GM19324 (cell line): ENCODE measurements around the gene MAML3.

Experiments
- ATAC-seq: cut with Tn5 transposase; IDR thresholded peaks from one replicate; pipeline ENCODE4 v1.9.1; 2021; ENCODE audit warnings: mild to moderate bottlenecking, moderate library complexity; ENCODE audit not compliant: unreplicated experiment, low FRiP score

Gene MAML3

DNA sequence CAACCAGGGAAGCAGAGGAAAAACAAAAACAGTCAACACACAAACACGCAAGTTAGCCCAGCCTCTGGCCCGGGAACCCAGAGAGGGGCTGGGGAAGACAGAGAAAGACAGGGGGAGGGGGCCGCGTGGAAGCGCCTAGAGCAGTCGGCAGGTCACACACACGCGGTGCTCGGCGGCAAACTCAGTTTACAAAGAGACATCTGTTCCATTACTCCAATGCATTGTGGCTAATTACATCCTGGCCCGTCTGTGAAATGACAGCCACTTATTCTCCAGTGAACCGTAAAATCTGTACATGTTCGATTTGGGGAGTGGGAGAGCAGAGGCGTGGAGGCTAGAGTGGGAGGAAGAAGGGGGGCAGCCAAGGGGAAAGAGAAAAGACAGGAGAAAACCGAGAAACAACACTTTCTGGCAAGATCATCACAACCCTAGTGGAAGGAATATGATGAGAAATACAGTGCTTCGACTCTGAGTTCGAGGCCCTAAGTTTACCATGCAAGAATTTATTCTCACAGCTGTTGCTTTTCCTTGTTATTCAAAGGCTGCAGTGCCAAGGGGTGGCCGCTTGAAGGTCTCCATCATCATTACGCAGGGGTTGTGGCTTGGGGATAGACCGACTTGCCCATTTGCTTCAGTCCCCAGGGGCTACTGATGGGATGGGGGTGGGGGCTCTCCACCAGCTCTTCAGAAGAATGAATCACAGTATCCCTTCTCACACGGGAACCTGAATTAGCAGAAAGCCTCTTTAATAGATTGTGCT, 320.7 kb downstream of the MAML3 start:
- ATAC-seq, result no peak

DNA sequence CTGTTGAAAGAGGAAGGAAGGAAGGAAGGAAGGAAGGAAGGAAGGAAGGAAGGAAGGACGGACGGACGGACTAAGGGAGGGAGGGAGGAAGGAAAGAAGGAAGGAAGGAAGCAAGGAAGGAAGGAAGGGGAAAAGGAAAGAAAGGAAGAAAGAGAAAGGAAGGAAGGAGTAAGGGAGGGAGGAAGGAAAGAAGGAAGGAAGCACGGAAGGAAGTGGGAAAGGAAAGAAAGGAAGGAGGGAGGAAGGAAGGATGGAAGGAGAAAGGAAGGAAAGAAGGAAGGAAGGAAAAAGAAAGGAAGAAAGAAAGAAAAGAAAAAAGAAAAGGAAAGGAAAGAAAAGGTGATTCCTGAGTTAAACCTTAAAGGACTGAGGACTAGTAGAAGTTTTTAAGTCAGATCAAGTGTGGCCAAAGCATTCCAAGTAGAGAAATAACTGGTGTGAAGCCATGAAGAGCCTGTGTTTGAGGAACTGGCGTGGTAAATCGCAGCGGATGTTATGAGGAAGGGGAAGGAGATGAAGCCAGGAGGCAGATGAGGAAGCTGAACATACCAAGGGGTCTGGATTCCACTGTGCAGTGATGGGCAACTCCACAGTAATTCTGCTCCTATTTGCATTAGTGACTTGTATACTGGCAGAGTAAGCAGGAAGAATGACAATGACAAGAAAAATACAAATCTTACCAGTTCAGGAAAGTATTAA, 324.9 kb downstream of the MAML3 start:
- ATAC-seq, result no peak

DNA sequence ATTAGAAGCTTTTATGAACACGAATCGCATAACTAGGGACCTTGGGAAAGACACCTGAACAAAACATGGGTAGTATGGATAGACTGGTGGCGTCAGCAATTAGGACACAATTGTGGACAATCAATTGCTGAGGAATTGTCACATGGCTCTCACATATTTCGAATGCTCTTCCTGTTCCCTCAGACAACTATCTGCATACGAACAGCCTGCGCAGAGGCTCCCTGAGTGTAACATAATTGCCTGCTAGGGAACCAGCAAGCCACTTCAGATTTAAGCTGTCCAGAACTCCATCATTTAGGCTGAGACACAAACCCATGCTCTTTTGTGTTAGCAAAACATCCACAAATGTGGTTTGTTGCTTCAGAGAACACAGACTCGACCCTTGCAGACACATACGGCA, 327.6 kb downstream of the MAML3 start:
- no peak for ATAC-seq

DNA sequence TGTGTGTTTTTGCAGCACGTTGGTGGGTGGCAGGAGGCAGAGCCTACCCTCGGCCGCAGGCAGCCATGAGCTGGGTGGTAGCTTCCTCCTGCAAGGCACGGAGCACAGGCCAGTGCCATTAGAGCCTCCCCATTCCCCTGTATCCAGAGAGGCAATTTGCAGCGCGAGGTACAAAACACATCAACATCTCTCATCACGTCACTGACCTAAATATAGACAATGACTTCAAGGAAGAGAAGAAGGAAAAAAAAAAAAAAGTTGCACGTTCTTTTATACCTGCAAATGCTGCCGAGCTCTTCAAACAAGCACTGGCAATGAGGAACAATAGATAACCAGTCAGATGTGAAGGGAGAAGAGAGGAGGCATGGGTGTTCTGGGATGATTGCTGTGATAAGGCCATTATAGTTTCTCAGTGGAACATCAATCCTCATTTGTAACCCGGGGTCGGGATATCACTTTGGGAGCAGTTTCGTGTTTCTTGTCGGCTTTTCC, 328.4 kb downstream of the MAML3 start:
- ATAC-seq, result no peak

DNA sequence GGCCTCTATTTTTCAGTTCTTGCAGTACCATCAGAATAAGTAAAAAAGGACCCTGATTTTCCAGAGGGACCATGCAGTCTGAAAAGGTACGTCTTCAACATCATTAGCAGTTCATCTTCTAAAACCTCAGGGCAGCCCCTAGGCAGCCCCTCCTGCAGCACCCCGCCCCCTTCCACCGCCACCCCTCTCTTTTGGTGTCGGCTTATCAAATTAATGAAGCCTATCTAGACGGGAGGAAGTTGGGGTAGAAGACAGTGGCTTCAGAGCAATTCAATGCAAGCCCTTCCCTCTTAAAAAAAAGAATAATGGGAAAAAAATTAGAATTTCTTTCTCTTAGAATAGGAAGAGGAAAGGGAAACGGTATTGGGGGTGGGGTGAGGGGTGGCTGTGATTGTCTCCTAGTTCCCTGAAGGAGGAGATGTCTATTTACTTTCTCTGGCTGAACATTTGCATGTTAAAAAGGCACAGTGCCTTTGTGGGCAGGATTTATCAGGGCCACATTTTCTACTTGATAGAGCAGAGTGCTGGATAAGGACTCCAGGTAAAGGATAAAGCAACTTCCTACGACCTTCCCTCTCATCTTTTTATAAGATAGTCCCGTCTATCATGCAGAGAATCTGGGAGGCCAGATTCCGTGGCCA, 329.0 kb downstream of the MAML3 start:
- no peak for ATAC-seq

DNA sequence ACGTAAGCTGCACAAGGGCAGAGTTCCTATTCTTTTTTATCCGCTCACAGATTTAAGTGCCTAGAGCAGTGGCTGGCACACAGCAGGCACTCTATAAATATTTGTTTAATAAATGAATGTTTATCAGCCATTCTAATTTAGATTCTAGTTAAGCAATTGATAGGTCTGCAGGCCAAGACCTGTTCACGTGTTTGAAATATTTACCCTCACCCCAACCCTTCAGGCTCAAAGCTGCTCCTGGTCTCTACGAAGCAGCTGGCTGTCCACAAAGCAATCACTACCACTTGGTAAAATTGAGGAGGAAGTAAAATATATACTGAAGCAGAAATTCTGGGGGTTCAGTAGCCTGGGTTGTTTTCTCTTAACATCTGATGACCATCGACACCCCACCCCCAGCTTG, 330.2 kb downstream of the MAML3 start:
- no peak for ATAC-seq

DNA sequence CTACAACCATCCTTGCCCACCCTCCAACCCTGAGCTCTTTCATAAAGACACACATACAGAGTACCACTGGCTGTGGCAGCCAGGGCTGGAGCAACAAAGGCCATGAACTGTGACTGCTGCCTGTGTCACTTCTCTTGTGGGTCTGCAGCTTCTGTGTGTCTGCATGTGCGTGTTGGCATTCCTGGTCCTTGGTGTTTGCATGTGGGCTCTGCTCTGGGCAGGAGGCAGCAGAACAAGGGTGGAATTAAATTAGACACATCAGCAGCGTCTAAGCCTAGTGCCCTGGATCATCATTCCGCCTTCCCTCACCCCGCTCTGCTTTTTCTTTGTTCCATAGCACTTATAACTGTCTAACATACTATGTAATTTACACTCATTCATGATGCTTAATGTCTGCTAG, 330.6 kb downstream of the MAML3 start:
- no peak for ATAC-seq

DNA sequence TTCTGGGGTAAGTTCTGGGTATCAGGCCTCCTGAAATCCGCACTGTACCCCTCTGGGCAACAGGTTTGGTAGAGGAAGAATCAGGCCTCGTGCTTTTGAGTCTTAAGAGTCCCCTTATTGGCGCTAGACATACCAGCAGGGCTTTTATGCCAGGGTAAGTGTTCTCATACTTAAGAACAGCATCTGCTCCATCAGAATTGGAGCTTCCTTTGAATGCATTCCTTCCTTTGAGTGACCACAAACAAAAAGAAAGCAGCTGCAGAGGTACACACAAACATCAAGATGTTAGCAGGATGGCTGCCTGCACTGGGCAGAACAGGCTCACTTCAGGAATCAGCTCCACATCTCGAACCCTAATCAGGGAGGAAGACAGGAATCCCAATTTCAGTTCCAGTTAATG, 331.6 kb downstream of the MAML3 start:
- no peak for ATAC-seq

DNA sequence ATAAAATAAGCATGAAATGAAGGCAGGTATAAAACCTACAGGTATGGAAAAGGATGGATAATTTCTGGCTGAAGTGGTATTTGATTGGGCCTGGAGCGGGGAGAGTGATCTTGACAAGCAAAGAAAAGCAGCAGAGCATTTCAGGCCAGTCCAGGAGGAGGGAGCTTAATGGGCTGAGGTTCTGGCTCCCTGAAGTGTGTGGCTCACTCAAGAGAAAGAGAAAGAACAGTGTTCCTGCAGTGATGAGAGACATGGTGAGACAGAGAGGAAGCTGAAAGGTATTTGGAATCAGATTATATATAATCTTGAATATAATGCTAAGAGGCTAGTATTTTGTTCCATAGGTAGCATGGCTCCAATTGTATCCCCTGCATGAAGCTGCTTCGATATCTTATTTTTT, 334.9 kb downstream of the MAML3 start:
- ATAC-seq, result no peak

DNA sequence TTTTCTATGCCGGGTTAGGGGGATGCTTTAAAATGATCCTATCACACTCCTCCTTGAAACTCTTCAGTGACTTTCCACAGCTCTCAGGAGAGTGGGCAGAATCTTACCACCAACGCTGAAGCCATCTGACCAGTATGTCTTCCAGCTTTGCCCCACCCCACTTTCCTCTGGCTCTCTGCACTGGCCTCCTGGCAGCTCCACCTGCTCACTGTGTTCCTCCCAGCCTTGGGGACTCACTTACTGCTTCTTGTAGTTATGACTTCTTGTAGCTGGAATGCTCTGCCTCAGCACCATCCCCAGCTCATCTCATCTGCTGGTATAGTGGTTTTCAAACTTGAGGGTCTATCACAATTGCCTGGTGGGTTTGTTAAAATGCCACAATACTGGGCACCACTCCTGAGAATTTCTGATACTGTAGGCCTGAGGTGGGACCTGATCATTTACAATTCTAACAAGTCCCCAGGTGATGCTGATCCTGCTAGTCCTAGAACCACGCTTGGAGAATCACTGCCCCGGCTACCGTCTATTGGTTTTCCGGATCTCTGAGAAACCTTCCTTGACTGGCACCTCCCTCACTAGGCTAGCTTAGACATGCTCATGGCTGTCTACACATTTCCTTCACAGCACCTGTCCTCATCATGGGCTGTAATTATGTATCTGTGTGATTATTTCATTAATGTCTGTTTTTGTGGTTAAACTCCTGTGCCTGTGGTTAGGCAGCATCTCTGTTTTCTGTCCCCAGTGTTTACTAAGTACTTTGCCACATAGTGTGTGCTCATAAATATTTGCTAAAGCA, 336.1 kb downstream of the MAML3 start:
- no peak for ATAC-seq

DNA sequence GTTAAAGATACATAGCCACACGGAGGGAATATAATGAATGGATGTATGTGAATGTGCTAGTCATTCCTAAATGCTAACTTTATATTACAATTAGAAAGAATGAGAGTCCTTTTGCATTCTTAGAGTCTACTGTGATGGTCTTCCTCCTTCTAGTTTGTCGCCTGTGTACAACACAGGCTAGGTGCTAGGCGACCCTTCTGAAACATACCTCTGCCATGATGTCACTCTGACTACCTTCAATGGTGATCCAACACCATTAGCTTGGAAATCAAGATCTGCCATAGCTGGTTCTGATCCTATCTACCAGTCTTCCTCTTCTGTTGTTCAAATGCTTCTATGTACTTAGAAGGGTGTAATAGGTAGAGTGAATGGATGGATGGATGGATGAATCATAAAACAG, 337.1 kb downstream of the MAML3 start:
- no peak for ATAC-seq

DNA sequence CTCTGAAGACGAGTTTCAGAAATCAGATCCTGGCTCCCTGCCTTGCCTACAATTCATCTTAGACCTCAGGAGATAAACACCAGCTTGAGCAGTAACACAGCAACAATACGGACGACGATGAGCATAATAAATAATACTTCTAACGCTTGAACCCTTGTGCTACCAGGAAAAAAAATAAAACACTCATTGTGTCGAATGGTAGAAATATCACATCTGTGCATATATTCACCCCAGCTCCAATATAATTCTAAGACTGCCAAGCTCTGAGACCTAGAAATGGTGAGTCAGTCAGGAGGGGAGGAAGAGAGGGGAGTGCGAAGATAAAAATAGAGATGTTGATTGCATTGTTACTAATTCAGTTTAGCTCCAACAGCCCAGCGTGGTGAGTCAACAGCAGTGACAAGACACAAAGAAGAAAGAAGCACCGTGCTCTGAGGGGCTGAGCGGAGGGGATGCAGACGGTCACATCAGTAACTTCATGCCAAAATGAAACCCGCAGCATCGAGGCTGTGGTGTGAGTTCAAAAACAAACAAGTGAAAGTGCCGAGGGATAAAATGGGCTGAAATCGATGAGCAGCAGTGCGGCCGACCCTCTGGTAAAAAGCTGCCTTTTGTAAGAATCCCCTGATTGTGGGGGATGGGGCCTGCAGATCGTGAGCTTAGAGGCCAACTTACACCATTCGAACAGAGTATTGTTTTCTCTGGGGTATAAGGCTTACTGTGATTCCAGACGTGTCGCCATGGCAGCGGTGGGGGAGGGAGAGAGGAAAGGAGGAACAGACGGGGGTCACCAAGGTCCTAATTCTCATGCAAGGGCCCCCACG, 338.0 kb downstream of the MAML3 start:
- no peak for ATAC-seq

DNA sequence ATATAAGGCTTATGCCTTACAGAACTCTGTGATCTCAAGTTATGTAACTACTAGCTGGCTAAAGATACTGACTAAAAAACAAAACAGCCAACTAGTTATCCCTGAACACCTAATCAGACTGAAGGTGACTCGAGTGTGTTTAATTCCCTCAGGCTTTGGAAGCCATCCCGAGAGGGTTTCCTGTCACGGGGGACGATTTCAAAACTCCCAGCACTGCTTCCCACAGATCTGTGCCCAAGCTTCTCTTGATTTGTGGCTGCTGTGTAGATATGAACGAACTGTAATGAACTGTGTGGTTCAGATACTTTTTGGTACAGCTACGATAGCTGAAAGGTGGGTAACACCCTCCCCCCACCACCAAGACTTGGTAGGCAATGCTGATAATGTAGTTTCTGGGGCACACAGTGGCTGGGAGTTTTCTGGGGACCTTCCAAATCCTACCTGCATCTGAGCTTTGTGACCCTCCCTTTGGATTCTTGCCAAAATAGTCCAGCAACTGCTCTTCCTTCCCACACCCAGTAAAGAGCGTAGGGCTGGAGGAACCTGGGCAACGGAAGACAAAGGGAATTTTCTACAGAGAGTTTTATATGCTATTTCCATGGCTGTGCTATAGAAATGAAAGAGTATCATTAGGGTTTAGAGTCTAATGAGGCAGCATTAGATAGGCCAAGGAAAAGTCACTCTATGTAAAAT, 339.5 kb downstream of the MAML3 start:
- no peak for ATAC-seq

DNA sequence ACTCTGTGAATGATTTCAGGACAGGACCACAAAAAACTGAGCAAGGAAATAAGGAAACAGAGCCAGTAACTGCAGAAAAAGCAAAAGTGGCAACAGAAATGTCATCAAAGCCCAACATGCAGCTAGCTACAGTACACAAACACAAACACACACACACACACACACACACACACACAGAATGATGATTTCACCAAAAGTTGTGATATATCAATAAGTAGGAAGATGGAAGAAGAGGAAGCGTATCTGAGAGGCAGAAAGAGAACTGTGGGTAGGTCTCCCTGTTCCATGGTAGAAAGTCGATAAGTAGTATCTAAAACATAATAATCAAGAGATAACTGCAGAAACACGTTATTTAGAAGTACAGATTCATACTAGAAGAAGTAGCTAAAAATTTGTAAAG, 340.1 kb downstream of the MAML3 start:
- ATAC-seq, result no peak

DNA sequence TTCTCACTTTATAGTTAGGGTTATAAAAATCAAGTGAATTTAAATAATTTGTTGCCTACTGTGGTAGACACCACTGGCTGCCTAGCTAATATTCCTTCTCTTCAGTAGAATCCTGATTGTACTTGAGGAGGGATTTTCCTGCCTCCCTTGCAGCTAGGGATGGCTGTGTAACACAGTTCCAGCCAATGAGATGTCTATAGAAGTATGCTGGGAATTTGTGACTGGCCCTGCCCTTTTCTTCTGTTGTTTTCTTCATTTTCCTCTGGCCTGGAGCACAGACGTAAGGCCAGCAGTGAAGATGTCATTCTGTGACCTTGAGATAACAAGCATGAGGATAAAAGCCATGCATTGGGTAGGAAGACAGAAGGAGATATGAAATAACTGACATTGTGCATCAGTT, 343.3 kb downstream of the MAML3 start:
- ATAC-seq, result no peak

DNA sequence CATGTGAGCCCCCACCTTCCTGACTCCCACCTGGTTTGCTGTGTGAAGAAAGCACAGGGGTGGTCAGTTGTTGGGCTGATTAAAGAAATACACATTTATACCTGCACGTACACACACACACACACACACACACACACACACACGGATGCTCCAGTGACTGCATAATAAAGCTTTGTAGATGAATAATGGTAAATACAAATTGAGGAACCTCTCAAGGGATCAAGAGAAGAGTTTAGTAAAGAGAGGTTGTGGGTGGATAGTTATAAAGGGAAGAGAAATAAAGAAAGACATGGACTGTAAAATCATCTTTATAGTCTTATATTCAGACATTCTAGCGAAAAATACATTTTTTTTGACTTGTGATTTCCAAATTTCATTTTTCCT, 344.2 kb downstream of the MAML3 start:
- no peak for ATAC-seq

DNA sequence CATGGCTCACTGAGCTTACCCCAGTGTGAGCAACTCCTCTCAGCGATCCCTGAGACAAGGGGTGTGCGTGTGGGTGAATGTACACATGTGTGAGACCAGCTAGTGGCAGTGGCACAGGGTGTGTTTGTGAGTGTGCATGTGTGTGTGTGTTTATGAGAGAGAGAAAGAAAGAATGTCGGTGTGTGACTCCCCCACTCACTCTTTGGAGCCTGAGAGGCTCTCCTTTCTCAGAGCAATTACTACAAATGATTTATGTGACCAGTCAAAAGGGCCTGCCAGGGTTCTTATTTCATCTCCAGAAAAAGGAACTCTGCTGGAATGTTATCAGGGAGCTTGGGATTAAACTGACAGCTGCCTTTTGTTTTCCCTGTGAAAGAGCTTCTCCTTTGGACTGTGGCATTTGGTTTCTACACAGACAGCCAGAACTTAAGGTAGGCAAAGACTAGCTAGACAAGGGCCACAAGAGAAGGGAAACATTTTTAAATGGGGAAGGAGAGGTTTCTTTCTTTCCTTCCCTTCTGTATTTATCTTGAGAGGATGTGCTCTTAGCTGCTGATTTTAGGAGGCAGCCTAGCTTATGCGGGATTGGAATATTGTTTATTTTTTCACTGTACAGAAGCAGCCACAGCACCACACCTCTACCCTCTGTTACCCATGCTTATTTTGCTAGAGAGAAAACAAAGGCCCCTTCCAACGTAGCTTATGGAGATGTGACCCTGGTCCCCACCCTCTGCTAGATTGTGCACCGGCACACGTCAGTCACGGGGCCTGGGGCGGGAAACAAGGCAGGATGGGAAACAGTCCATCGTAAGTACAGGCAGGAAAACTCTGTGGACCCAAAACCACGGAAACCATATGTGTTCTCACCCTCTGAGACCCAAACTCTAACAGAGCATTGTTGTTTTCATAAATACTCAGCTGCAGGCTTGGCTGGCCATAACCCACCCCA, 344.9 kb downstream of the MAML3 start:
- ATAC-seq, result no peak

DNA sequence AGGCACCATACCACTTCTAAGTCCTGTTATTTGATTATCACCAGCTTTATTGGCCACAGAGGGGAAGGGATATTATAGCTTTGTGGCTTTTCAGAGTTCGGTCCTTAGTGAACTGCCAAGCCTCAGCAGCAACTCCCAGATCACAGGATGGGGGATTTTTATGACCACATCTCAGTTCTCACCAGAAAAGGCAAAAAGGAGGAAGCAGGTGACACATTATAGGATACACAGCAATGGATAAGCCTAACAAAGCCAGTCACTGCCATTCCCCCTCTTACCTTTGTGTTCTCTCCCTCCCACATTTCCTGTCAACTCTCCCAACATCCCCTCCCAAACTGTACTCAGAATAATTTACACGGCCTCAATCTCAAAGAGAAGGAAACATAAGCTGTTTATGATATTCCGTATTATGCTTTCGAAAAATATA, 345.6 kb downstream of the MAML3 start:
- no peak for ATAC-seq
